Measurements from ENCODE around the gene ZNRD2.

The ZNRD2 gene

DNA sequence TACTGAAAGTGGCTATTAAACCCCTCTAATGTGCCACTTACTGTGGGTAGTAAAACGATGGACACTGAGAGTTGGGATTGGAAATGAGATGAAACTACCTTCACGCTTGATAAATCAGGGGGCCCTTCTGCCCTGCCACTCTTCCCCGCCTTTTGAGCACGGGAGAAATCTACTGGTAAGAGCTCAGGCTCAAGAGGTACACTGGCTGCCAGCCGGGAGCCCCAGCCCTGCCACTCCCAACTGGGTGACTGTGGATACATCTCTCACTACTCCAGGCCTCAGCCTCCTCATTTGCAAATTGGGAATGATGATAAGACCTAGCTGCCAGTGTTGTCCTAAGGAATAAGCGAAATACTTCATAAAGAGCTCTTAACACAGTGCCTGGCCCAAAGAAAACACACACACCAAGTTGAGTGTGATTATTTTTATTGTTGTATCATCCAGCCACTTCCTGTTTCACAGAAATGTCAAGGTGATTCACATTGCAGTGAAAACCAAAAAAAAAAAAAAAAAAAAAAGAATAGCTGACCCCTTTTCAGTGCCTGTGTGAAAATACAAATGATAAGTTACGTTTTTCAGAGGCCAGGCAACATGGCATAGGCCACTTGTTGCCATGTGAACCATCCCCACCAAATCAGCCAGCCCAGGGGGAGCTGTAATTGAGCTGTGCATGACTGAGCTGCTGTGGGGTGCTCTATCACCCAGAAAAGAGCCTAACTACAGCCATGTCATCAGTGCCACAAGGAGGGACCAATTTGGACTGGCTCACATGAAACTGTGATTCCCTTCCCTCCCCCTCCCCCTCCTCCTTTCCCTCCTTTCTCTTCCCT, 4.4 kb upstream of the ZNRD2 start:
- Histone ChIP-seq H3K4me3 (ENCODE audit: low read depth, low read length) (no peak overlapping the region), H3K36me3 (ENCODE audit: control insufficient read depth in 2 of 2, insufficient read depth in 1 of 2, low read length in 2 of 2) (peaks cover 0 to 13% of the 10 kb centered on the region in 2 experiments; a peak in 1 of 3 replicates), H3K4me1 (ENCODE audit: control insufficient read depth, insufficient read depth, low read length) (peaks cover 3% of the 10 kb centered on the region; the same call in 1 of the 2 replicates), H3K27ac (ENCODE audit: extremely low read depth, low read depth, low read length) (no peak overlapping the region), H3K9me3 (ENCODE audit: control insufficient read depth, insufficient read depth, low read depth, low read length) (no peaks in the 10 kb centered on the region)
- TF ChIP-seq, protein P1, sequence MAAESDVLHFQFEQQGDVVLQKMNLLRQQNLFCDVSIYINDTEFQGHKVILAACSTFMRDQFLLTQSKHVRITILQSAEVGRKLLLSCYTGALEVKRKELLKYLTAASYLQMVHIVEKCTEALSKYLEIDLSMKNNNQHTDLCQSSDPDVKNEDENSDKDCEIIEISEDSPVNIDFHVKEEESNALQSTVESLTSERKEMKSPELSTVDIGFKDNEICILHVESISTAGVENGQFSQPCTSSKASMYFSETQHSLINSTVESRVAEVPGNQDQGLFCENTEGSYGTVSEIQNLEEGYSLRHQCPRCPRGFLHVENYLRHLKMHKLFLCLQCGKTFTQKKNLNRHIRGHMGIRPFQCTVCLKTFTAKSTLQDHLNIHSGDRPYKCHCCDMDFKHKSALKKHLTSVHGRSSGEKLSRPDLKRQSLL (tag by site-specific recombination; IDR thresholded peaks at IDR 0.05): peak; percentile 83
- no peak for TF ChIP-seq ZNF341 (tag by site-specific recombination; IDR thresholded peaks at IDR 0.05; ENCODE audit: low read depth)
- no peak for TF ChIP-seq ZBTB1 (tag by site-specific recombination; IDR thresholded peaks at IDR 0.05)
- TF ChIP-seq, protein P2, sequence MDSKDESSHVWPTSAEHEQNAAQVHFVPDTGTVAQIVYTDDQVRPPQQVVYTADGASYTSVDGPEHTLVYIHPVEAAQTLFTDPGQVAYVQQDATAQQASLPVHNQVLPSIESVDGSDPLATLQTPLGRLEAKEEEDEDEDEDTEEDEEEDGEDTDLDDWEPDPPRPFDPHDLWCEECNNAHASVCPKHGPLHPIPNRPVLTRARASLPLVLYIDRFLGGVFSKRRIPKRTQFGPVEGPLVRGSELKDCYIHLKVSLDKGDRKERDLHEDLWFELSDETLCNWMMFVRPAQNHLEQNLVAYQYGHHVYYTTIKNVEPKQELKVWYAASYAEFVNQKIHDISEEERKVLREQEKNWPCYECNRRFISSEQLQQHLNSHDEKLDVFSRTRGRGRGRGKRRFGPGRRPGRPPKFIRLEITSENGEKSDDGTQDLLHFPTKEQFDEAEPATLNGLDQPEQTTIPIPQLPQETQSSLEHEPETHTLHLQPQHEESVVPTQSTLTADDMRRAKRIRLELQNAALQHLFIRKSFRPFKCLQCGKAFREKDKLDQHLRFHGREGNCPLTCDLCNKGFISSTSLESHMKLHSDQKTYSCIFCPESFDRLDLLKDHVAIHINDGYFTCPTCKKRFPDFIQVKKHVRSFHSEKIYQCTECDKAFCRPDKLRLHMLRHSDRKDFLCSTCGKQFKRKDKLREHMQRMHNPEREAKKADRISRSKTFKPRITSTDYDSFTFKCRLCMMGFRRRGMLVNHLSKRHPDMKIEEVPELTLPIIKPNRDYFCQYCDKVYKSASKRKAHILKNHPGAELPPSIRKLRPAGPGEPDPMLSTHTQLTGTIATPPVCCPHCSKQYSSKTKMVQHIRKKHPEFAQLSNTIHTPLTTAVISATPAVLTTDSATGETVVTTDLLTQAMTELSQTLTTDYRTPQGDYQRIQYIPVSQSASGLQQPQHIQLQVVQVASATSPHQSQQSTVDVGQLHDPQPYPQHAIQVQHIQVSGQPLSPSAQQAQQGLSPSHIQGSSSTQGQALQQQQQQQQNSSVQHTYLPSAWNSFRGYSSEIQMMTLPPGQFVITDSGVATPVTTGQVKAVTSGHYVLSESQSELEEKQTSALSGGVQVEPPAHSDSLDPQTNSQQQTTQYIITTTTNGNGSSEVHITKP (tag by site-specific recombination; IDR thresholded peaks at IDR 0.05): peak; percentile 81
- TF ChIP-seq, protein P3, sequence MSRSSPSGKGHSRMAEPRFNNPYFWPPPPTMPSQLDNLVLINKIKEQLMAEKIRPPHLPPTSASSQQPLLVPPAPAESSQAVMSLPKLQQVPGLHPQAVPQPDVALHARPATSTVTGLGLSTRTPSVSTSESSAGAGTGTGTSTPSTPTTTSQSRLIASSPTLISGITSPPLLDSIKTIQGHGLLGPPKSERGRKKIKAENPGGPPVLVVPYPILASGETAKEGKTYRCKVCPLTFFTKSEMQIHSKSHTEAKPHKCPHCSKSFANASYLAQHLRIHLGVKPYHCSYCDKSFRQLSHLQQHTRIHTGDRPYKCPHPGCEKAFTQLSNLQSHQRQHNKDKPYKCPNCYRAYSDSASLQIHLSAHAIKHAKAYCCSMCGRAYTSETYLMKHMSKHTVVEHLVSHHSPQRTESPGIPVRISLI (tag by site-specific recombination; IDR thresholded peaks at IDR 0.05): 0 out of 2 replicates have a peak, but pooled peaks have one; percentile 12
- TF ChIP-seq SCRT1 (tag by site-specific recombination; IDR thresholded peaks at IDR 0.05; ENCODE audit: borderline replicate concordance): peak; percentile 60; the same call in 1 of the 2 replicates
- TF ChIP-seq ZNF335 (tag by site-specific recombination; conservative IDR thresholded peaks at IDR 0.05): 0 out of 2 replicates have a peak, but pooled peaks have one; percentile 40
- peak; percentile 71 for TF ChIP-seq SCRT2 (tag by site-specific recombination; IDR thresholded peaks at IDR 0.05)
- no peak for TF ChIP-seq ZNF302 (tag by site-specific recombination; IDR thresholded peaks at IDR 0.05; ENCODE audit: low read depth)
- POLR2A ChIA-PET: interaction anchor here (0.8 to 1.6 kb wide), 5 partner anchors 14 to 49 kb away, joined by 3 to 9 read pairs (median 8); no protein-coding TSS in a partner anchor
- CTCF ChIA-PET: interaction anchor here (0.6 to 2.0 kb wide), 4 partner anchors 14 to 24 kb away, joined by 3 to 6 read pairs (median 4); no protein-coding TSS in a partner anchor

DNA sequence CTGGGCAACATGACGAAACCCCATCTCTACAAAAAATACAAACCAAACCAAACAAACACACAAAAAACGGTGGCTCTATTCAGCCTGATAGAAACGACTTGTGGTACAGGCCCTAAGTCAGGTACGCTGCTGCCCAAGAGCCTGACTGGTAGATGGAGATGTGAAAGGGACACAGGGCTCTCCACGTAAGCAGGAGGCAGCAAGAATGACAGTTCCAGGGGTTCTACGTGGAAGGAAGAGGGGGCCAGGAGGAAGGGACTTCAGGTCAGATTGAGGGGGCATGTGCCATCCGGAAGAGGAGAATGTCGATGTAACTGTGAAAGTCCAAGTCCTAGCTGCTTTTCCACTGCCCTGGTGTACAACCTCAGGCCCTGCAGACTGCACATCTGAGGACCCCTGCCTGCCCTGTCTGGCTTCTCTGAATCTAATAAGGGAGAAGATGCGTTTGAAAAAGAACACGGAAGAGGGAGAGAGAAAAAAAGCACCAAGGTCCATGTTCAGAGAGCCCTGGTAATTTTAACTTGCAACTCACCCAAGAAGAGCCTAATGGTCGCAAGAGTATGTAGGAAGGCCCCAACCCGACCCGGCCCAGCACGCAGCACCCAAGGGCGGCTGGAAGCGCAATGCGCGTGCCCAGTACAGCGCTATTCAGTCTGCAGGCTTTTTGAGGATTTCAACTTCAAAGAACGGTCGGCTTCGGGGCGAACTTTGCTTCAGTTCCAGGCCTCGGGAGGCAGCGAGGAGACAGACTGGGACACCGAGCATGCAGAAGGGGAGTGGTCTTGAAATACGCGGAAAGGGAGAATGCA, 909 bp upstream of the ZNRD2 start:
- ChIA-PET CTCF (interaction anchor here (0.6 to 5.6 kb wide), 6 partner anchors 13 to 343 kb away, joined by 3 to 133 read pairs (median 4); no protein-coding TSS in a partner anchor), POLR2A (interaction anchor here (1.1 to 4.2 kb wide), 12 partner anchors 9 to 290 kb away, joined by 3 to 41 read pairs (median 8); partner anchors contain the start of genes CFL1, LTBP3, MALAT1 and MAP3K11)
- Histone ChIP-seq H3K36me3 (ENCODE audit: control insufficient read depth in 2 of 2, insufficient read depth in 1 of 2, low read length in 2 of 2) (peaks cover 0 to 17% of the 10 kb centered on the region in 2 experiments; a peak in 1 of 3 replicates), H3K4me3 (ENCODE audit: low read depth, low read length) (peak overlapping the region; percentile 74), H3K4me1 (ENCODE audit: control insufficient read depth, insufficient read depth, low read length) (peaks cover 16% of the 10 kb centered on the region; the same call in 1 of the 2 replicates), H3K9me3 (ENCODE audit: control insufficient read depth, insufficient read depth, low read depth, low read length) (no peaks in the 10 kb centered on the region), H3K27ac (ENCODE audit: extremely low read depth, low read depth, low read length) (peak overlapping the region; percentile 93)
- TF ChIP-seq ZNF600 (tag by site-specific recombination; IDR thresholded peaks at IDR 0.05): 0 out of 2 replicates have a peak, but pooled peaks have one; percentile 8
- TF ChIP-seq, protein P4, sequence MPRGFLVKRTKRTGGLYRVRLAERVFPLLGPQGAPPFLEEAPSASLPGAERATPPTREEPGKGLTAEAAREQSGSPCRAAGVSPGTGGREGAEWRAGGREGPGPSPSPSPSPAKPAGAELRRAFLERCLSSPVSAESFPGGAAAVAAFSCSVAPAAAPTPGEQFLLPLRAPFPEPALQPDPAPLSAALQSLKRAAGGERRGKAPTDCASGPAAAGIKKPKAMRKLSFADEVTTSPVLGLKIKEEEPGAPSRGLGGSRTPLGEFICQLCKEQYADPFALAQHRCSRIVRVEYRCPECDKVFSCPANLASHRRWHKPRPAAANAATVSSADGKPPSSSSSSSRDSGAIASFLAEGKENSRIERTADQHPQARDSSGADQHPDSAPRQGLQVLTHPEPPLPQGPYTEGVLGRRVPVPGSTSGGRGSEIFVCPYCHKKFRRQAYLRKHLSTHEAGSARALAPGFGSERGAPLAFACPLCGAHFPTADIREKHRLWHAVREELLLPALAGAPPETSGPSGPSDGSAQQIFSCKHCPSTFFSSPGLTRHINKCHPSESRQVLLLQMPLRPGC (tag by site-specific recombination; IDR thresholded peaks at IDR 0.05): 0 out of 2 replicates have a peak, but pooled peaks have one; percentile 5
- TF ChIP-seq ZNF394 (tag by site-specific recombination; IDR thresholded peaks at IDR 0.05; ENCODE audit: borderline replicate concordance): no peak
